K562 (cell line): ENCODE data around the gene MSRB2. TPM values are rescaled to one million over a fixed set of nuclear protein-coding genes. Genes with fewer than 3 reads are reported as not detected.

Experiments used
- BDP1 ChIP-seq: IDR thresholded peaks from 3 replicates; pipeline ENCODE4 v1.6.1; 2011; ENCODE audit not compliant: insufficient read length, insufficient read depth
- CBX8 ChIP-seq: fragments of 200-600 bp; sonication (generic); IDR thresholded peaks from 2 replicates; pipeline ENCODE4 v1.6.1; 2012; ENCODE audit warnings: borderline replicate concordance, mixed run types, low read depth, mild to moderate bottlenecking, moderate library complexity, mixed read lengths, low read length, control low read depth, inconsistent platforms; ENCODE audit not compliant: poor library complexity, severe bottlenecking; ENCODE audit errors: extremely low read depth
- CREM ChIP-seq: IDR thresholded peaks from 2 replicates; pipeline ENCODE4 v1.6.1; 2014; ENCODE audit warnings: antibody characterized with exemption, low read depth
- ETS2 ChIP-seq: IDR thresholded peaks from 2 replicates; pipeline ENCODE4 v1.6.1; 2016; ENCODE audit warnings: borderline replicate concordance, missing genetic modification characterization, mild to moderate bottlenecking, moderate library complexity, missing compliant biosample characterization; ENCODE audit not compliant: poor library complexity, severe bottlenecking
- GABPB2 ChIP-seq: fragments of 250-450 bp; sonication (Bioruptor Pico); conservative IDR thresholded peaks from 2 replicates; pipeline ENCODE4 v1.5.1; 2021; ENCODE audit warnings: mild to moderate bottlenecking
- HMG20B ChIP-seq: fragments of 250-450 bp; sonication (Bioruptor Pico); IDR thresholded peaks from 2 replicates; pipeline ENCODE4 v1.5.0; 2021; ENCODE audit warnings: mild to moderate bottlenecking
- MEF2D ChIP-seq: conservative IDR thresholded peaks from 2 replicates; pipeline ENCODE4 v1.6.1; 2016; ENCODE audit warnings: low read depth, missing genetic modification characterization, missing compliant biosample characterization
- NCOA1 ChIP-seq: fragments of 450-650 bp; IDR thresholded peaks from 2 replicates; pipeline ENCODE4 v1.6.1; 2016; ENCODE audit warnings: low read depth
- SIX5 ChIP-seq, 2 experiments: IDR thresholded peaks; 2 replicates each; pipeline ENCODE4 v1.6.1; 2011; ENCODE audit warnings: low read length in 2 of 2, borderline replicate concordance in 1 of 2, low read depth in 1 of 2, mild to moderate bottlenecking in 1 of 2, moderate library complexity in 1 of 2; ENCODE audit not compliant: insufficient read depth in 1 of 2
- TFAM ChIP-seq: fragments of 250-450 bp; sonication (Bioruptor Pico); conservative IDR thresholded peaks from 2 replicates; pipeline ENCODE4 v1.5.0; 2021; ENCODE audit warnings: mild to moderate bottlenecking, moderate library complexity
- ZBTB7A ChIP-seq: IDR thresholded peaks from 2 replicates; pipeline ENCODE4 v1.6.1; 2011; ENCODE audit warnings: low read depth, mild to moderate bottlenecking, low read length, moderate library complexity, borderline replicate concordance; ENCODE audit not compliant: control insufficient read depth
- ZNF184 ChIP-seq: sonication (generic); formaldehyde crosslinking; IDR thresholded peaks from 2 replicates; pipeline ENCODE4 v1.5.0; 2020; ENCODE audit warnings: missing genetic modification reagents
- ZNF408 ChIP-seq: fragments of 250-450 bp; sonication (Bioruptor Pico); IDR thresholded peaks from 2 replicates; pipeline ENCODE4 v1.4.0; 2020; ENCODE audit warnings: low read depth, mild to moderate bottlenecking, moderate library complexity
- ZNF695 ChIP-seq: fragments of 450-650 bp; formaldehyde crosslinking; IDR thresholded peaks from 2 replicates; pipeline ENCODE4 v1.4.0; 2020; ENCODE audit warnings: mild to moderate bottlenecking, moderate library complexity
- ZZZ3 ChIP-seq: fragments of 450-650 bp; IDR thresholded peaks from 2 replicates; pipeline ENCODE4 v1.6.1; 2016; ENCODE audit warnings: antibody characterized with exemption, mild to moderate bottlenecking, moderate library complexity
- polyA plus RNA-seq, 8 experiments: library from polyadenylated mRNA; depleted of rRNA in 4 of 8; stranded (reverse) in 5 of 8; unstranded in 3 of 8; fragments of >200 nt; fragmentation: Nextera tagmentation in 2 of 8; fragmentation: Illumina TruSeq in 1 of 8; extraction: Ambion mirVana in 2 of 8; extraction: Trizol in 1 of 8; gene quantifications; 2 replicates each; pipeline versions ENCODE4 v1.2.1 to v1.2.3, GENCODE V29; 2011 to 2014; ENCODE audit warnings: inconsistent platforms in 1 of 8, missing spikeins in 1 of 8
- total RNA-seq, 7 experiments: library from RNA; depleted of rRNA in 6 of 7; stranded (reverse); fragments of >200 nt in 6 of 7; fragmentation: Illumina TruSeq in 2 of 7; extraction: Trizol in 2 of 7; gene quantifications; 2 replicates each; pipeline versions ENCODE4 v1.2.1 to v1.2.3, GENCODE V29; 2011 to 2021; ENCODE audit warnings: low replicate concordance in 1 of 7
- TF ChIP-seq, protein P1 (sequence below), 3 experiments: fragments of 200-800 bp in 1 of 3; sonication (Bioruptor generic) in 1 of 3; sonication (generic) in 1 of 3; formaldehyde crosslinking in 1 of 3; IDR thresholded peaks; 2 replicates each; pipeline versions ENCODE4 v1.6.1 to v1.8.0; 2016 to 2022; ENCODE audit warnings: mild to moderate bottlenecking in 2 of 3, missing compliant biosample characterization in 2 of 3, missing genetic modification characterization in 2 of 3, missing genetic modification reagents in 1 of 3
- TF ChIP-seq, protein P2 (sequence below): IDR thresholded peaks from 2 replicates; pipeline ENCODE4 v1.6.1; 2011; ENCODE audit warnings: borderline replicate concordance, low read depth, mild to moderate bottlenecking, moderate library complexity, low read length; ENCODE audit not compliant: insufficient read depth, poor library complexity, severe bottlenecking
- TF ChIP-seq, protein P3 (sequence below): sonication (generic); formaldehyde crosslinking; IDR thresholded peaks from 2 replicates; pipeline ENCODE4 v1.8.0; 2023; ENCODE audit warnings: mild to moderate bottlenecking, missing genetic modification reagents
- TF ChIP-seq, protein P4 (sequence below): fragments of 450-650 bp; IDR thresholded peaks from one replicate; pipeline ENCODE4 v1.6.1; 2018; ENCODE audit warnings: mild to moderate bottlenecking, moderate library complexity; ENCODE audit not compliant: partially characterized antibody

Gene MSRB2
- total and polyA plus RNA-seq, 9 of the 15 experiments (the other 6 are each of a cell fraction or from before 2014, with no cell fraction given), result 1.5 to 22.3 (median 5.9) TPM

DNA sequence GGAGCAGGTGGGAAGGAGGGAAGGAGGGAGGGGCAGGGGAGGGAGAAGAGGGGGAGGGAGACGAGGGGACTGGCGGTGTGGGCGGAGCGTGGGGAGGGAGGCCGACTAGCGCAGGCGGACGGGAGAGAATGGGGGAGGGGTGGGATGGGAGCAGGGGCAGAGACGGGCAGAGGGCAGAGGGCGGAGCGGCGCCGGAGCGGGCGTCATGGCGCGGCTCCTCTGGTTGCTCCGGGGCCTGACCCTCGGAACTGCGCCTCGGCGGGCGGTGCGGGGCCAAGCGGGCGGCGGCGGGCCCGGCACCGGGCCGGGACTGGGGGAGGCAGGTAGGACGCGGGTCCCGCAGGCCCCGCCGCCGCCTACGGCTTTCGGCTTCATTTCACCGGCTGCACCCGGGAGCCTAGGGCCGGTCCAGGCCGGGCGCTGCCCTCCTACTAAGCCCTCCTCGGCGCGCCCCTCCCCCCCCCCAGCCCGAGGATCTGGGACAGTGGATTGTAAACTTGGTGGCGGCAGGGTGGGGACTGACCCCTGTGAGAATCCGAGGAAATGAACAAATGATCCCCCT is at the start of gene MSRB2 (continued):
- TF ChIP-seq, protein P1, sequence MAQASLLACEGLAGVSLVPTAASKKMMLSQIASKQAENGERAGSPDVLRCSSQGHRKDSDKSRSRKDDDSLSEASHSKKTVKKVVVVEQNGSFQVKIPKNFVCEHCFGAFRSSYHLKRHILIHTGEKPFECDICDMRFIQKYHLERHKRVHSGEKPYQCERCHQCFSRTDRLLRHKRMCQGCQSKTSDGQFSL (CRISPR knock-in tag; IDR thresholded peaks at IDR 0.05), result peak; percentile 71
- TF ChIP-seq, protein P1 (tag; IDR thresholded peaks at IDR 0.05), result peak in 1 of 2 experiments; percentile 59; a peak in 1 of 4 replicates
- no peak for TF ChIP-seq ZNF695
- TF ChIP-seq ZZZ3, result no peak
- TF ChIP-seq ZNF408, result no peak
- TF ChIP-seq, protein P2, sequence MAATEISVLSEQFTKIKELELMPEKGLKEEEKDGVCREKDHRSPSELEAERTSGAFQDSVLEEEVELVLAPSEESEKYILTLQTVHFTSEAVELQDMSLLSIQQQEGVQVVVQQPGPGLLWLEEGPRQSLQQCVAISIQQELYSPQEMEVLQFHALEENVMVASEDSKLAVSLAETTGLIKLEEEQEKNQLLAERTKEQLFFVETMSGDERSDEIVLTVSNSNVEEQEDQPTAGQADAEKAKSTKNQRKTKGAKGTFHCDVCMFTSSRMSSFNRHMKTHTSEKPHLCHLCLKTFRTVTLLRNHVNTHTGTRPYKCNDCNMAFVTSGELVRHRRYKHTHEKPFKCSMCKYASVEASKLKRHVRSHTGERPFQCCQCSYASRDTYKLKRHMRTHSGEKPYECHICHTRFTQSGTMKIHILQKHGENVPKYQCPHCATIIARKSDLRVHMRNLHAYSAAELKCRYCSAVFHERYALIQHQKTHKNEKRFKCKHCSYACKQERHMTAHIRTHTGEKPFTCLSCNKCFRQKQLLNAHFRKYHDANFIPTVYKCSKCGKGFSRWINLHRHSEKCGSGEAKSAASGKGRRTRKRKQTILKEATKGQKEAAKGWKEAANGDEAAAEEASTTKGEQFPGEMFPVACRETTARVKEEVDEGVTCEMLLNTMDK, result no peak
- peak; percentile 38; the same call in 1 of the 2 replicates for TF ChIP-seq ZBTB7A
- no peak for TF ChIP-seq SIX5 (IDR thresholded peaks at IDR 0.05; ENCODE audit: borderline replicate concordance in 1 of 2, insufficient read depth in 1 of 2, low read depth in 1 of 2, low read length in 2 of 2)
- peak; percentile 63 for TF ChIP-seq CREM
- no peak for TF ChIP-seq TFAM (CRISPR knock-in tag)
- TF ChIP-seq GABPB2 (CRISPR knock-in tag), result no peak
- no peak for TF ChIP-seq ZNF184 (CRISPR knock-in tag)
- no peak for TF ChIP-seq HMG20B (CRISPR knock-in tag)
- TF ChIP-seq ETS2 (tag), result no peak
- TF ChIP-seq, protein P3, sequence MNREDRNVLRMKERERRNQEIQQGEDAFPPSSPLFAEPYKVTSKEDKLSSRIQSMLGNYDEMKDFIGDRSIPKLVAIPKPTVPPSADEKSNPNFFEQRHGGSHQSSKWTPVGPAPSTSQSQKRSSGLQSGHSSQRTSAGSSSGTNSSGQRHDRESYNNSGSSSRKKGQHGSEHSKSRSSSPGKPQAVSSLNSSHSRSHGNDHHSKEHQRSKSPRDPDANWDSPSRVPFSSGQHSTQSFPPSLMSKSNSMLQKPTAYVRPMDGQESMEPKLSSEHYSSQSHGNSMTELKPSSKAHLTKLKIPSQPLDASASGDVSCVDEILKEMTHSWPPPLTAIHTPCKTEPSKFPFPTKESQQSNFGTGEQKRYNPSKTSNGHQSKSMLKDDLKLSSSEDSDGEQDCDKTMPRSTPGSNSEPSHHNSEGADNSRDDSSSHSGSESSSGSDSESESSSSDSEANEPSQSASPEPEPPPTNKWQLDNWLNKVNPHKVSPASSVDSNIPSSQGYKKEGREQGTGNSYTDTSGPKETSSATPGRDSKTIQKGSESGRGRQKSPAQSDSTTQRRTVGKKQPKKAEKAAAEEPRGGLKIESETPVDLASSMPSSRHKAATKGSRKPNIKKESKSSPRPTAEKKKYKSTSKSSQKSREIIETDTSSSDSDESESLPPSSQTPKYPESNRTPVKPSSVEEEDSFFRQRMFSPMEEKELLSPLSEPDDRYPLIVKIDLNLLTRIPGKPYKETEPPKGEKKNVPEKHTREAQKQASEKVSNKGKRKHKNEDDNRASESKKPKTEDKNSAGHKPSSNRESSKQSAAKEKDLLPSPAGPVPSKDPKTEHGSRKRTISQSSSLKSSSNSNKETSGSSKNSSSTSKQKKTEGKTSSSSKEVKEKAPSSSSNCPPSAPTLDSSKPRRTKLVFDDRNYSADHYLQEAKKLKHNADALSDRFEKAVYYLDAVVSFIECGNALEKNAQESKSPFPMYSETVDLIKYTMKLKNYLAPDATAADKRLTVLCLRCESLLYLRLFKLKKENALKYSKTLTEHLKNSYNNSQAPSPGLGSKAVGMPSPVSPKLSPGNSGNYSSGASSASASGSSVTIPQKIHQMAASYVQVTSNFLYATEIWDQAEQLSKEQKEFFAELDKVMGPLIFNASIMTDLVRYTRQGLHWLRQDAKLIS (CRISPR knock-in tag), result no peak
- TF ChIP-seq, protein P4, sequence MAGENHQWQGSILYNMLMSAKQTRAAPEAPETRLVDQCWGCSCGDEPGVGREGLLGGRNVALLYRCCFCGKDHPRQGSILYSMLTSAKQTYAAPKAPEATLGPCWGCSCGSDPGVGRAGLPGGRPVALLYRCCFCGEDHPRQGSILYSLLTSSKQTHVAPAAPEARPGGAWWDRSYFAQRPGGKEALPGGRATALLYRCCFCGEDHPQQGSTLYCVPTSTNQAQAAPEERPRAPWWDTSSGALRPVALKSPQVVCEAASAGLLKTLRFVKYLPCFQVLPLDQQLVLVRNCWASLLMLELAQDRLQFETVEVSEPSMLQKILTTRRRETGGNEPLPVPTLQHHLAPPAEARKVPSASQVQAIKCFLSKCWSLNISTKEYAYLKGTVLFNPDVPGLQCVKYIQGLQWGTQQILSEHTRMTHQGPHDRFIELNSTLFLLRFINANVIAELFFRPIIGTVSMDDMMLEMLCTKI, result no peak
- no peak for TF ChIP-seq BDP1
- no peak for TF ChIP-seq CBX8
- TF ChIP-seq NCOA1, result no peak
- no peak for TF ChIP-seq MEF2D (tag)
